ENCODE measurements around the gene ZBTB47. TPM values are rescaled to one million over a fixed set of nuclear protein-coding genes. Genes with fewer than 3 reads are reported as not detected.

The ZBTB47 gene
- total RNA-seq, 1 experiment from 2014 or later, result 8.8 TPM

DNA sequence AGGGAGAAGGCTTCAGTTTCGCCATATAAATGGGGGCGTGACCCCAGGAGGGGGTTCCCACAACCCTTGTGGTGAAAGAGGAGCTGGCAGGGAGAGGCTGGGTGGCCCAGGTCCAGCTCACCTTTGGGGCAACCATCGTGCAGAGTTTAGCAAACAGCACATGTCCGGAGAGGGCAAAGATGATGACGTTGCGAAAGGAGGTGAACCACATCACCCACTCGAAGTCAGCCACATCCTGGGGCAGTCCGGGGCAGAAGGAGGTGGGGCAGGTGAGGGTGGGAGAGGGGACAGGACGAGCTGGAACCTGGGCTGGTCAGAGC is 45.4 kb downstream of the ZBTB47 start:
- DNase-seq (ENCODE audit: low read depth), result no peak

DNA sequence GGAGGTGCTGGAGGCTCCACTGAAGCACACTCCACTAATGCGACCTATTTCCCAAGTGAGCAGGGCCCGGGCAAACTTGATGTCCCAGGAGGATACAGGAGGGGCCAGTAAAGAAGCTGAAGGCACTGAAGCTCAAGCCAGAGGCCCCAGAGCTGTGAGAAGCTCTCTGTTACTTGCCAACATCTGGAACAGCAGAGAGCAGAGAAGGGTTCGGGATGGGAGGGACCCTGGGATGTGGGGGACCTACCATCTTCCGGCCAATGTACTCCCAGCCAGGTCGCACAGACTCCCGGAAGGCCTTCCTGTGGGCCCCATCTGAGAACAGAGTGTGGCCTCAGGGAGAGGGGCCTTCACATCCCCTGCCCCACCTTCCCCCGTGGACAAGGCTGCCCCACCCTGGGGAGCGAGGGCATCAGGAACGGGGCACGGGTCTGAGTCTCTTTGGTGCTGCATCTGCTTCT is 46.0 kb downstream of the ZBTB47 start:
- no peak for DNase-seq (ENCODE audit: low read depth)

DNA sequence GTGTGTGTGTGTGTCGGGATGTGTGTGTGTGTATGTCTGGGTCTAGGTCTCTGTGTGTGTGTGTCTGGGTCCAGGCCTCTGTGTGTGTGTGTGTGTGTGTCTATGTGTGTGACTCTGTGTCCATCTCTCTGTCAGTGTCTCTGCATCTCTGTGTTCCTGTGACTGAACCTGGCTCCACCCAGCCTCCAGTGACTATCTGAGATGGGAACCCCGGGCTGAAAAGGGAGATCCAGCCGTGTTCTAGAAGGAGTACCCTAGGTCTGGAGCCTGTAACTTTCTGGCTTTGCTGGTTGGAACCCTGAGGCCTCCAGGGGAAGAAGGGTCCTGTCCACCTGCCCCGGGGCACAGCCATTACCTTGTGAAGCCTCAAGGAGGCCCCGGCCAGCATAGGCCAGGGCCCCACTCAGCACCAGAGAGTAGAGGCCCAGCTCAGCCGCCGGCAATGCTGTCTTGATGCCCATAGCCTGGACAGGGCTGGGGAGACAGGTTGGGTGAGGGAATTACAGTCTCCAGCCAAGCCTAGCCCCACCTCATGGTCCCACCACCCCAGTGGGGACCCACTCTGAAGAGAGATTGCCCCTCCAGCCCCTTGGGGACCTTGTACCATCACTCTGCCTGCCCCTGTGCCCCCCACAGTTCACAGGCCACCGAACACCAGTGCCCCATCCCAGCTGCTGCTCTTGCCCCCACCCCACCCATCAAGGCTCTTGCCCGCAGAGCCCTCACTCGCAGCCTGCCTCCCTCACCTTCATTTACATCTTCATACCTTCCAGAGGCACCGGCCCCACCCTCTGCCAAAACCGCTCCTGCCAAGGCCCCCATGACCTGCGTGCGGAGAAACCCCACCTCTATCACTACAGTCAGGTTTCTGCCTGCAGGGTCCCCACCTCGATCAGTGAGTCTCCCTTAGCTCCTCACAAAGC is 47.1 kb downstream of the ZBTB47 start:
- no peak for DNase-seq (ENCODE audit: low read depth)

DNA sequence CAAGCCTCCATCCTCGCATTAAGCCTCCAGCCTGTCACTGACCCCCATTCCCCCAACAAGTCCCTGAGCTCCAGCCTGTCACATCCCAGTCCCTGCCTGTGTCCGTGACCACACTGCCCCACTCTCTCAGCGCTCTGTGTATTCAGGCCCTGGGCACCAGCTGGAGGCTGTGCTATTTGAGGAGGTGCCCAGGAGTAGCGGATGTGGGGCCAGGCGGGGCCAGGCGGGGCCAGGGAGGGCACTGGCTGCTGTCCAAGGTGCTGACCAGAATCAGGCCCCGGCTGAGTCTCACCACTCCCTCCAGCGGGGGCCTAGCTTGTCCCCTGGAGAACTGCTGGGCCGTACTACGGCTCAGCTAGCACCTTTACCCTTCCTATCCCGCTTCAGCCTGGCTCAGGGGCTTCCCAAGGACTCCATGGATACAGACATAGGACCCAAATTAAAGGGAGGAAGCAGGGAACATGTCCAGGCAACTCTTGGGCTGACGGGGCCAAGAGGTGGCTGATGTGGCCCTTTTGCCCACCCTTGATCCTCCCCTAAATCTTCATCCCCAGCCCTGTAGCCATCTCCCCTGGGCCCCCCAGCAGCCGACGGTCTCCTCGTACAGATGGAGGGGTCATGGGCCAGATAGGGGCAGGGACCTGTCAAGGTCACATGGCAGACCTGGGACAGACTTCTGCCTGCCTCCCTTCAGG is 48.0 kb downstream of the ZBTB47 start:
- peak; percentile 65 for DNase-seq (ENCODE audit: low read depth)

DNA sequence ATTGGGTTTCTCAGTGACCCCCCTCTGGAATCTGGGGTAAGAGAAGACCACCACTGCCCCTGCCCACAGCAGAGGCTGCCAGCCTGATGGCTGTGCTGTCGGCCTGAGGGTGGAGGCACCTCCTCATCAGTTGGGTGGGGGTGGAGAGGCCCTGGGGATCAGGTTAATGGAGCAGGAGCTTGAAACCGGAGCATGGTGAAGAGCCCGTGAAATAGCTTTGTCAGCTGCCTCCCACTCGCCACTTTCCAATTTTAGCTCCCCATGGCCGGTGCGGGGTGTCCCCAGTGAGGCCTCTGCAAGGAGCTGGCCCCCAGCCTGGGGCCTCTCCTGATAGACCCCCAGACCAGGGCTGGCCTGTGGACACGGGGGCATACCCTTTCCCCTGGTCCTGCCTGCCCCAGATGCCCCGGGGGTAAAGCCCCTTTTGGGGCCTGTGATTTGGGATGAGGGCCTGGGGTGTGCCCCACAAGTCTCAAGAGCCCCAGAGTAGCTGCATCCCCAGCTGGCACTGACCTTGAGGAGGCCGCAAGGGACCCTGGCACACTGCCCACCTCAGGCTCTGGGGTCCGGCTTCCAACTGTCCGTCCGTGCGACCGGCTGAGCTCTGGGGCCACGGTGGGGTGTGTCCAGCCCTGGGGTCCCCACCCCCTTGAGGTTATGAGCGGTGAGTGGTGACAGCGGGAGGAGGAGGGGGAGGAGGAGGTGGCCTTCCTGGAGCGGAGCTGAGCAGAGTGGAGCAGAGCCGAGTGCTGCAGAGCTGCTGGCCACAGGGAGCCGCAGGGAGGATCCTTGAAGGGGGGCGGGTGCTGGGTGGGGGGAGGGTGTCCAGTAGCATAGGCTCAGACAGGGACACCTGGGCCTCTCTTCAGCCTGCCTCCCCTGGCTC is 48.8 kb downstream of the ZBTB47 start, which contains the start of gene HHATL:
Gene HHATL, minus strand, starts transcription at position 733 of the 886 bp plus-strand sequence. CDS start 1,972 bp downstream, outside the sequence.
- no peak for DNase-seq (ENCODE audit: low read depth)

DNA sequence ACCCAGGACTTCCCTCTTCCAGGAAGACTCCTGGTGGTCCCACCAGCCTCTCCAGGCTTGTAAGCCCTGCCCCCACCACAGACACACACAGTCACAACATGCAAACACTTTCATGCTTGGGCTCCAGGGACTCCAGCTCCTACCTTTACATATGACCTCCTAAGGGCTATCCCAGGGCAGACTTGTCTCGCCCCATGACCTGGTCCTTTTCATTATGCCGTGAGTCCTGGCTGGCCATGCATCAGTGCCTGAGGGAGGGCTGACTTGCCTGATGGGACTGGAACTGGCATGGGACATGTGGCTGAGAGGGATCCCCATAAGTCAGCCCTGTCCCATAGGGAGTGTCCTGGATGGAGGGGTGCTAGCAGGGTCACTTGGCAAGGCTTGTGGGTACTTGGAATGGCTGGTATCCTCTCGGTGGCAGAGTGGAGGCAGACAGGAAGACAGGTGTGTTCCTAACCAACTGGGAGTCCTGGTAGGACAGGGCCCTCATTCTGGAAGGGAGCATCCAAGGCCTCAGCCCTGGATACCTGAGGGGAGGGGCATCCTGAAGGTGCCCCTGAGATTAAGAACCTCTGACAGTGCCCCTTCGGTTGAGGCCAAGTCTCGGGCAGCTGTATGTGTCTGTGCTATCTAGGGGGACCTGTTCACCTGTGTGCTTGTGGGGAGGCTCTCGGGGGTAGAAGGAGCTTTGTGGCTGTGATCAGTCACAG is 49.6 kb downstream of the ZBTB47 start:
- no peak for DNase-seq (ENCODE audit: low read depth)

DNA sequence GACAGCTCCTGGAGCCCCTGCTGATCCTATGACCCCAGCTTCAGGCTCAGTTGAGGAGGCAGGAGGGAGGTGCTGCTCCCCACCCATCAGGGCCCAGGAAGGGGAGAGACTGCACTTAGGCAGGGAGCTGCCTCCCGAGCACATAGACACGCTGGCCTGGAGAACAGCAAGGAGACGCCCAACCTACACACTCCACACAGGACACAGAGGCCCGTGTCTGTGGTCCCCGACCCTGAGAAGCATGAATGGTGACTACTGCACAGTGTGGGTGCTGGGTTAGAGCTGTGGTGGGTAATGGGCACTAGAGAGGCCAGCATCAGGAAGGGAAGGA is 50.2 kb downstream of the ZBTB47 start:
- DNase-seq (ENCODE audit: low read depth), result no peak

DNA sequence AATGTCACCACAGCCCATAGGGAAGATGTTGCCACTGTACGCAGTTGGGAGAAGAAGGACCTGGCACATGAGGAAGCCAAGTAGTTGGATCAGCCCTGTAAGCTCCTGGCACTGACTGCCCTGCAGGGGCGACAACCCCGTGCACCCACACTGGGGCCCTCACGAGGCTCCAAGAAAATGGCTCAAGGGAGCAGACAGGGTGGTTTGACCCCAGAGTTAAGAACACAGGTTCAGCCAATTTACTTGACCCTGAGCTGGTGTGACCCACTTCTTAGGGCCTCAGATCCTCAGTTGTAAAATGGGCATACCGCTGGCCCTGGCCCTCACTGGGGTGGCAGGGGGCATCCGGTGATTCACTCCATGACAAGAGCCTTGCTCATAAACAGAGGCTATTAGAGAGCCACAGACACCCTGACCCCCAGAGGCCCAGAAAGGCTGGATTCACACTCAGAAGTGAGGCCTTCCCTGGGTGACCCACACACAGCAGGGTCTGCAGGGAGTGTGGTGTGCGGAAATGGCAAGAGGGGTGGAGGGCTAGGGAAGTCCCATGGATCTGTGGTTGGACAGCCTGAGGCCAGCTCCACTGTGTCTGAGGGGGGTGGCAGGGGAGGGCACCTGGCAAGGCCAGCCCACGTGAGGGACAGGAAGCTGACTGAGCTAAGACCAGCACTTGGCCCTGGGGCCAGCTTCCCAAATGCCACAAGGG is 50.8 kb downstream of the ZBTB47 start:
- peak; percentile 42 for DNase-seq (ENCODE audit: low read depth)

DNA sequence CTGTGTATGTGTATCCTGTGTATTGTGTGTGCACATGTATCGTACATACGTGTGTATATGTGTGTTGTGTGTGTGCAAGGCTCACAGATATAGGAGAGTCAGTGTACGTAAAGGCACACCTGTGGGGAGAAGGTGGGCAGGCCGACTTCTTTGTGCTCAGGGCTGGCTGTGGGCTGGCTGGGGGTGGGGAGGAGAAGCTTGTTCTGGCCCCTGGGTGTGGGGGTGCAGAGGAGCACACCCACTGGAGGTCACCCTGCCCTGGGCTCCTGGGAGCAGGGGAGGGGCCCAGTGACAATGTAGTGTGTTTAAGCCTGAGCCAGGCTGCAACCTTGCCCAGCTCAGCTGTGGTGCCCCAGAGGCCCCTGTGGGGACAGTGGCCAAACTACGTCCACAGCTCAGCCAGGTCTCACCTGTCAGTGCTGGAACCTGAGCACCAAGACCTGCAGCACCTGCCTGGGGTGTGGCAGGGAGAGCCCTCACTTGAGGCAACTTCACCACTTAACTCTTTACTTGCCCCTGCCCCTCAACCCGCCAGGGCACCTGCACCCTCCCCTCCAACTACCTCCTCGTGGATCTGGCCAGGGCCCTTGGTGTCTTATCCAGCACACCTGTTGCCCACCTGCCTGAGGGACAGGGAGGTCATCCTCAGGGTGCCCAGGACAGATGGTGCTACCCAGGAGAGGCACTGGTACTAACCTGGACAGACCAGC is 51.7 kb downstream of the ZBTB47 start:
- no peak for DNase-seq (ENCODE audit: low read depth)

DNA sequence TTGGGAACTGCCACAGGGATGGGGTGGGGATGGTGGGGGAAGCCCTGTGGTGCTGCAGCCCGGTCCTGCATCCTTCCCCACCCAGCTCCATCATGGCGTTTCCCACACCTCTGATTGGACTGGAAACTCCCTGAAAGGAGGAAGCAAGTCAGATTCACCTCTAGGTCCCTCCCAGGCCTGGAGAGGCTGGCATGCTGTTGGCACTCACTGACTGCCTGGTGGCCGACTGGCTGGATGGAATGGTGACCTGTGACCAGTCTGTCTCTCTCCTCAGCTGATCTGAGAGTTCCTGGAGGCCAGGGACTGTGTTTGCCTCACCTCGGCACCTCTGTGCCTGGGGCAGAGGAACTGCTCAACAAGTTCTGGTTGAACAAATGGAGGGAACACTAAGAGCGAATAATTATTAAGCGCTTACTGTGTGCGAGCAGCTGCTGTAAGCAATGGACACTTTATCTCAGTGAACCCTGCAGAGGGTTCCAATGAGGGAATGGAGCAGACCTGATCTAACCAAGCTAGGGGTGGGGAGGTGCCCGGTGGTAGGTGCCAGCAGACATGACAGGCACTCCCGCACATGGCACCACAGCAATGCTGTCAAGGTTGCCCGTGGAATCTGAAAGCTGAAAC is 52.6 kb downstream of the ZBTB47 start:
- DNase-seq (ENCODE audit: low read depth), result no peak

DNA sequence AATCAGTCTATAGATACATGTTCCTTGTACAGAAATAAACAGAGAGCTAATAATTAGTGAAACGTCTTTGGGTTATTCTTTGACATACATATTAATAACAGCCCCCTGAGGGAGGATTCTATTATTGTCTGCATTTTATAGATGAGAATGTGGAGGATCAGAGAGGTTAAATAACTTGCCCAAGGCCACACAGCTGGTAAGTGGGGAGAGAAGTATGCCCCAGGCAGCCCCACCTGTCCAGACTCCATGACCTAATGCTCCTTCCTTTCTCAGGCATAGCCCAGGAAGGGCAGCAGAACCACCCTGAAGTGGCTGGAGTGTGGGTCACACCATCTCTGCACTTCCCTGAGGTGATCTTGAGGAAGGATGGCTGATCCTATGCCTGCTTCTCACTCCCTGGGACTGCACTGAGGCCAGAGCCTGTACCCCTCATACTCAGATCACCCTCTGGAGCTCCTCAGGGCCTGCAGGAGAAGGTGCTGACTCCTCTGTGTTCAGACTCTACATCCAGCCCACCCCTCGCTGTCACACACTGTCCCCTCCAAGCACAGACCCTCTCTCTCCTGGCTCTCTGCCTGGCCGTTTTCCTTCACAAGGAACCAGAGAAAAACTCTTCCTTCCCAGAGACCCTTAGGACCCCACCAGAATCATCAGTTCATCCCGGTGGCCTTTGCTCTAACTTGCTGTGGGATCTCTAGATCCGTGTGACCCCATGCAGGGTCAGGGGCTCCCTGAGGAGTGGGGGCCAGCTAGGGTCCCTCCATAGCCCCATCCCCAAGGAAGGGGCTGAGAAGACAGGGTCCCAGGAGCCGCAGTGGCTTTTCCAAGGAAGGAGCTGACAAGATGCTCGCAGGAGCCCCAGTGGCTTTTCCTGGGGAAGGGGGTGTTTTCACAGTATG is 53.5 kb downstream of the ZBTB47 start:
- no peak for DNase-seq (ENCODE audit: low read depth)

DNA sequence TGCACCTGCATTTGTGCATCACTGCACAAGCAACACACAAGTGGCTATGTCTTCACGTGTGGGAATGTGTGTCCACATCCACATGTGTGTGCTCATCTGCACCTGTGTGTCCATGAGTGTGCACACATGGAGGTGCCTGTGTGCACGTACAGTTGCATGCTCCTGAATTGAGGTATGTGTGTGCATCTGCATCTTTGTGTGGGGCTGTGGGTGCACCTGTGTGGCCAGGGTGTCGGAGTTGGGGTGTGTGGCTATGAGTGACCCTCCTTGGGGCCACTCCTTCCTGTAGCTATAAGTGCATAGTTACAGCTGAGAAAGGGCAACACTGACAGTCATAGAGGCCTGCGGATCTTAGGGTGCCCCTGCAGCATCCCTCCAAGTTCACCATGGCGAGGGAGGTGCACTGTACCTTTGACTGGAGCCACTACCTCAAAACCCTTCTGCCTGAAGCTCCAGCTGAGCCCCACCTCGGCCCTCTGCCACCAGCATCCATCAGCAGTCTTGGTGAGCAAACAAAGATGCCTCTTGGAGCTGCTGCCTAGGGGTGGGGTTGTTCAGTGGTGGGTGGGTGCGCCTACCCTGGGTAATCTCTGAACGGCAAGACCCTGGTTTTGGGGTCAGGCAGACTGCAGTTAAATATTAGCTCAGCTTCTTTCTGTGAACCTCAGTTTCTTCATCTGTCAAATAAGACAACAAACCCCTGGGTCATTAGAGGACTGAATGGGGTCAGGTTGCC is 54.3 kb downstream of the ZBTB47 start:
- DNase-seq (ENCODE audit: low read depth), result no peak

DNA sequence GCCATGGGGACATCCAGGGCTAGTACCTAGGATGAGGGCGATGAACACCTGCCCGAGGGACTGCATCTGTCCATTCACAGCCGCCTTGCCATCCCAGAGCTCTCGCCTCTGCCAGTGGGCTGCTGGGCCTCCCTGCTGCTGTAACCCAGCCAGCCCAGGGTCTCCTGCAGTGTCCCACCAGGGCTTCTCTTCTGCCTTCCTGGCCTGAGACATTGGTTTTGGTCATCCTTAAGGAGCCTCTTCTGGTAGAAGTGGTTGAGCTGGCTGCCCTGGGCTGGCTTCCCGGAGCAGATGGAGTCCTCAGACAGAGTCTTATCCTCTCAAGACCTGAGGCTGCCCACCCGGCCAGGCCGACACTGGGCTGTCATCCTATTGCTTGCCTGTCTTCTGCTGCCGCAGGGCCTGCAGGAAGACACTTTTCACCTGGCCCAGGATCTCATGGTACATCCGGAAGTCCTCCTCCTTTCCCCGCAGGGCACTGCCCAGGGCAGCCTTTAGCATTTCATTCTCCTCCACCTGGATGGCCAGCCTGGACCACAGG is 55.2 kb downstream of the ZBTB47 start:
- DNase-seq (ENCODE audit: low read depth), result no peak

DNA sequence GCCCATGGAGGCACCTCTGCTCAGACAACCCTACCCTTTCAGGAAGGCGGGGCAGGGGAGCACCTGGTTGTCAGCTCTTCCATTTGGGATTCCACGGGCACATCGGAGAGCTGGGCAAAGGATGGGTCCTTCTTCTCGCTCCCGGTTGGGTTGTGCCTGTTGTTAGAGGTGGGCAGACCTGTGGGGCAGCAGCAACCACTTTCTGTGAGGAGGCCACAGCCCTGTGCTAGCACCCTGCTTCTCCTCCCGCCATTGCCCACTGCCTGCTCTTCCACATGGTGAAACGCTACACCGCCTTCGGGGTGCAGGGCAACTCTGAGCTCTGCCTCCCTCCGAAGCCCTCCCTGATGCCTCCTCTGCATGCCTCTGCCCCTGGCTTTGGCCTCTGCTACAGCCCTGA is 56.1 kb downstream of the ZBTB47 start:
- no peak for DNase-seq (ENCODE audit: low read depth)

DNA sequence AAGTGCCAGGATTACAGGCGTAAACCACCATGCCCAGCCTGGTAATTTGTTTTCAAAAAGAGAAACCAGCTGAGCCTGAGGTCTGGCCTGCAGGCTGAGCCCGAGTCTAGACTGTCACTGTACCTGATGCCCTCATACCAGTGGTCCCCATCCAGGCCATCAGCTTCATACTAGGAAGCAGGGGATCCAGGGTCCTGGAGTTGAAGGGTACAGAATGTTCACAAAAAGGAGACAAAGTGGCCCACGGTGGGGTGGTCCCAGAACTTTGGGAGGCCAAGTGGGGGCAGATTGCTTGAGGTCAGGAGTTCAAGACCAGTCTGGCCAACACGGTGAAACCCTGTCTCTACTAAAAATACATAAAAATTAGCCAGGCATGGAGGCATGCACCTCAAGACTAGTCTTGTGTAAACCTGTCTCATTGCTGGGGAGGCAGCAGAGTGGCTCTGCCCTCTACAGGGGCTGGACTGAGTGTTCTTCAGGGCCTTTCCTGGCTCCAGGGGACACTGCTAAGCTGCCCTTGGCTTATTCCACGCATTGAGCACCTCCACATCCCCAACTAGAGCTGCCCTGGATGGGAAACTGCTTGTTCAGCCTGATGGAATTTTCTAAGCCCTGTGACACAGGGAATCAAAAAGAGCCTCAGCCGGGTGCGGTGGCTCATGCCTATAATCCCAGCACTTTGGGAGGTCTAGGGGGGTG is 57.0 kb downstream of the ZBTB47 start:
- no peak for DNase-seq (ENCODE audit: low read depth)

DNA sequence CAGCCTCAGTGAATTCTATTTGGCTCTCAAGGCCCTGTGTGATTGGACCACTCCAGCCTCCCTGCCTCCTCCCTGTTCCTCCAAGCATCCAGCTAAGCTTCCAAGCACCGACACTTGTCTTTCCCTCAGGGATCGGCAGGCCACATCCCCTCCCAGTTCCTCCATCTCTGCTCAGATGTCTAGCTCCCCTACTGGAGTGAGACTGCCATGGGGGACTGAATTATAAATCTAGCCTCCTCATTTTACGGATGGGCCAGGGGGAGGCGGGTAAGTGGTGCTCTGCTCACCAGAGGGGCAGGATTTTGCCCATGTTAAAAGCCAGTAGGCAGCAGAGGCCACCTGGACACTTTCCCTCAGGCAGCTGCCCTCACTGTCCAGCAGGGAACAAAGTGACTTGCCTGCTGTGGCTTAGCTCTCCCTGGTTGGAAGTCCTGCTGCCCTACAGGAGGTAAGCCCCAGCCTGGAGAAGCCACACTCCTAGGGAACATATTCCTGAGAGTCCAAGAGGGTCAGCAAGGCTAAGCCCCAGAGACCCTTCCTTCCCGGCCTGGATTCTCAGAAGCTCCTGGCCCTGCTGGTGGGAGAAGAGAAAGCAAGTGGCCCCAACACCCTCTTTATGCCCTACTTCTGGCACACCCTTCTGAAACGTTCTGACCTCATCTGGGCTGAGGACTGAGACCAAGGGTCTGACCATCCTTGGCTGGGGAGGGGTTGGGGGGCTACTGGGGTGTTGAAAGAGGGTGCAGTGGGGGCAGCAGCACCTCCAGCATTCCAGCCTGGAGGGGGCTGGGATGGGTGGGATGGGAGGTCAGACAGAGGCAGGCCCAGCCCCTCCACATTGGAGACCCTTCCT is 58.2 kb downstream of the ZBTB47 start:
- DNase-seq (ENCODE audit: low read depth), result peak; percentile 10
